CD4-positive, alpha-beta T cell (primary cell): ENCODE results near the gene SLC34A1. TPM values are rescaled to one million over a fixed set of nuclear protein-coding genes. Genes with fewer than 3 reads are reported as not detected.

ENCODE experiments used
- ATAC-seq: fragments of 200-7000 bp; cut with Tn5 transposase; one replicate; pipeline ENCODE4 v1.10.0; 2022; ENCODE audit warnings: mild to moderate bottlenecking; ENCODE audit not compliant: poor library complexity
- CTCF ChIA-PET: fragments of 350-600 bp; sonication (Branson Sonifier 250); formaldehyde crosslinking; loops from one replicate; lab custom pipeline; 2021; ENCODE audit warnings: antibody characterized with exemption, inconsistent platforms; lab: Charles Lee
- POLR2A ChIA-PET: fragments of 350-600 bp; sonication (Branson Sonifier 250); formaldehyde crosslinking; loops from one replicate; lab custom pipeline; 2021; ENCODE audit warnings: antibody characterized with exemption, inconsistent platforms; lab: Charles Lee
- DNase-seq, 14 experiments: peaks; one replicate each; pipeline ENCODE4 v3.0.0-alpha.2; 2013 to 2020; ENCODE audit warnings: mixed read lengths in 2 of 14
- H3K27ac ChIP-seq, 2 donors: one replicate each; pipeline versions ENCODE4 v1.5.1 to v1.7.0; 2013; ENCODE audit warnings: low read length in 2 of 2, low read depth in 1 of 2, mild to moderate bottlenecking in 1 of 2
- H3K27me3 ChIP-seq, 2 experiments: 1 replicate in 1 of 2; 2 replicates in 1 of 2; pipeline versions ENCODE4 v1.6.1 to v1.7.0; 2013; ENCODE audit warnings: low read length in 2 of 2, control low read depth in 1 of 2, mild to moderate bottlenecking in 1 of 2, moderate library complexity in 1 of 2; ENCODE audit not compliant: insufficient read depth in 2 of 2, control insufficient read depth in 1 of 2
- H3K36me3 ChIP-seq: one replicate; pipeline ENCODE4 v1.6.1; 2013; ENCODE audit warnings: low read length, control low read depth; ENCODE audit not compliant: insufficient read depth
- H3K4me1 ChIP-seq: one replicate; pipeline ENCODE4 v1.6.1; 2013; ENCODE audit warnings: low read length, control low read depth; ENCODE audit not compliant: insufficient read depth
- H3K4me3 ChIP-seq: one replicate; pipeline ENCODE4 v1.5.1; 2013; ENCODE audit warnings: mild to moderate bottlenecking, low read length, moderate library complexity
- H3K9me3 ChIP-seq, 2 experiments: 1 replicate in 1 of 2; 2 replicates in 1 of 2; pipeline versions ENCODE4 v1.6.1 to v1.7.0; 2013; ENCODE audit warnings: low read length in 2 of 2, mild to moderate bottlenecking in 2 of 2, control low read depth in 1 of 2, moderate library complexity in 1 of 2; ENCODE audit not compliant: control insufficient read depth in 1 of 2, insufficient read depth in 1 of 2
- H3K27ac Mint-ChIP-seq: one replicate; pipeline ENCODE4 v1.8.0; 2020; ENCODE audit warnings: mixed read lengths
- H3K27me3 Mint-ChIP-seq: one replicate; pipeline ENCODE4 v1.8.0; 2021; ENCODE audit warnings: mixed read lengths
- H3K36me3 Mint-ChIP-seq: one replicate; pipeline ENCODE4 v1.8.0; 2021; ENCODE audit warnings: low read depth, mixed read lengths
- H3K4me1 Mint-ChIP-seq: one replicate; pipeline ENCODE4 v1.8.0; 2021; ENCODE audit warnings: low read depth, mixed read lengths
- H3K4me3 Mint-ChIP-seq: one replicate; pipeline ENCODE4 v1.8.0; 2020; ENCODE audit warnings: mild to moderate bottlenecking, mixed read lengths
- H3K9me3 Mint-ChIP-seq: one replicate; pipeline ENCODE4 v1.8.0; 2020; ENCODE audit warnings: mixed read lengths
- intact Hi-C, 2 experiments: fragments of 100-400 bp; cut with DNase I in 1 of 2; cut with micrococcal nuclease in 1 of 2; formaldehyde crosslinking; loops; one replicate each; pipeline versions ENCODE4 v1.15.1 to v1.9.0; 2023 to 2025; cut with DNase I, micrococcal nuclease
- total RNA-seq, 174 experiments: library from RNA in 2 of 174; stranded (reverse) in 2 of 174; gene quantifications; one replicate each; pipeline ENCODE4 v1.2.3 and lab custom pipeline; 2021 to 2026
- TF ChIP-seq, protein P1 (sequence below): fragments of 200-600 bp; IDR thresholded peaks from one replicate; pipeline ENCODE4 v1.8.0; 2022; ENCODE audit warnings: antibody characterized with exemption, mild to moderate bottlenecking

Gene SLC34A1
- total RNA-seq, 2 experiments from 2014 or later: not detected

DNA sequence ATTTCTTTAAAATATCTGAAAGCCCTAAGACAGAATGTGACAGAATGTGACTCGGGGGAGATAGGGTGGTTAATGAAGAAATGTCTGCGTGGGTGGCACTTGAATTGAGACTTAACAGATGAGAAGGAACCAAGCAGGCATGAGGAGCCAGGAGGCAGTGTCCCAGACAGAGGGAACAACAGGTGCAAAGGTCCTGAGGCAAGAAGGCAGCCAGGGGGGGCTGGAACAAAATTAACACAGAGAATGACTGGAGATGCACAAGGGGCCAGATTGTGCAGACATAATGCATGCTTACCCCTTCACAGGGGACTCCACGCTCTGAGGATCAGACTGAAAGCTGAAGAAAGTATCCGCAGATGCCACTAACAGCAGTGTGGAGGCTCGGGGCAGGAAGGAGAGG, 34.5 kb upstream of the SLC34A1 start:
- Histone ChIP-seq H3K4me1 (peaks cover 46% of the 10 kb centered on the region), H3K27me3 (no peaks in the 10 kb centered on the region), H3K9me3 (no peaks in the 10 kb centered on the region), H3K36me3 (peaks cover 32% of the 10 kb centered on the region), H3K27ac (no peak overlapping the region), H3K4me3 (no peak overlapping the region)
- no peaks in the 10 kb centered on the region for H3K9me3 Mint-ChIP-seq
- no peaks in the 10 kb centered on the region for H3K27me3 Mint-ChIP-seq
- H3K4me1 Mint-ChIP-seq: peaks cover 60% of the 10 kb centered on the region
- H3K27ac Mint-ChIP-seq: peak overlapping the region; percentile 98
- ChIA-PET CTCF (interaction anchor here (1.2 to 1.6 kb wide), 2 partner anchors 31 to 41 kb away, joined by 4 to 5 read pairs; no protein-coding TSS in a partner anchor), POLR2A (no interaction called here)
- DNase-seq (no peak), ATAC-seq (no peak)
- peak overlapping the region; percentile 95 for H3K4me3 Mint-ChIP-seq
- H3K36me3 Mint-ChIP-seq: peaks cover 50% of the 10 kb centered on the region
- TF ChIP-seq, protein P1, sequence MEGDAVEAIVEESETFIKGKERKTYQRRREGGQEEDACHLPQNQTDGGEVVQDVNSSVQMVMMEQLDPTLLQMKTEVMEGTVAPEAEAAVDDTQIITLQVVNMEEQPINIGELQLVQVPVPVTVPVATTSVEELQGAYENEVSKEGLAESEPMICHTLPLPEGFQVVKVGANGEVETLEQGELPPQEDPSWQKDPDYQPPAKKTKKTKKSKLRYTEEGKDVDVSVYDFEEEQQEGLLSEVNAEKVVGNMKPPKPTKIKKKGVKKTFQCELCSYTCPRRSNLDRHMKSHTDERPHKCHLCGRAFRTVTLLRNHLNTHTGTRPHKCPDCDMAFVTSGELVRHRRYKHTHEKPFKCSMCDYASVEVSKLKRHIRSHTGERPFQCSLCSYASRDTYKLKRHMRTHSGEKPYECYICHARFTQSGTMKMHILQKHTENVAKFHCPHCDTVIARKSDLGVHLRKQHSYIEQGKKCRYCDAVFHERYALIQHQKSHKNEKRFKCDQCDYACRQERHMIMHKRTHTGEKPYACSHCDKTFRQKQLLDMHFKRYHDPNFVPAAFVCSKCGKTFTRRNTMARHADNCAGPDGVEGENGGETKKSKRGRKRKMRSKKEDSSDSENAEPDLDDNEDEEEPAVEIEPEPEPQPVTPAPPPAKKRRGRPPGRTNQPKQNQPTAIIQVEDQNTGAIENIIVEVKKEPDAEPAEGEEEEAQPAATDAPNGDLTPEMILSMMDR: no peak
- intact Hi-C loops: loop anchor here in 1 of 2 experiments (5.0 to 10.0 kb wide), 3 partner anchors 217 to 965 kb away; partner anchors contain the start of genes HIGD2A, NHP2, NOP16 and NSD1

DNA sequence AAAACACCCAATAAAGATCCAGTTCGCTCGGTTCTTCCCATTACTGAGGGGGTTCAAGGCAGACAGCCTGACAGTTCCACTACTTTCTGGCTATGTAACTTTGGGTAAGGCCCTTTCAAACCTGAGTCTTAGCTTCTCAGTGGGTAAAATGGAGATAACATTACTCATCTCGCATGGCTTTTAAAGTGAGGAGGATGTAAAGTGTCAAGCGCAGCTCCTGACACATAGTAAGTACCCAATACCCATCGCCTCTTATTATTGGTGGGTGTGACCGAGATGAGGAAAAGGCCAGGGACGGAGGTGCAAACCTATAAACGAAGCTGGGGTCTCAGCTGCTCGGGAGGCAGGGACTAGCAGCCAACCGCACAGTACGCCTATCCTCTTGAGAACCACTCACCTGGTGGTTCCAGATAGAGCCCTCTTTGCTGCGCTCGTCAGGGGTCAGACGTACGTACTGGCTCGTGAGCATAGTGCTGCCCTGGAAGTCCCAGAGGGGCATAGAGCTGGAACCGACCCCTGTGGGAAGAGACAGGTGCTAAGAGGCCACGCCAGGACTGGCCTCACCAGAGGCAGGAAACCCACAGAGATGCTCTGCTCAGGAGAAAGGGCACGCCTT, 33.4 kb upstream of the SLC34A1 start:
- Mint-ChIP-seq H3K36me3 (peaks cover 46% of the 10 kb centered on the region), H3K27ac (peak overlapping the region; percentile 98), H3K27me3 (no peaks in the 10 kb centered on the region), H3K4me3 (peak overlapping the region; percentile 95), H3K4me1 (peaks cover 71% of the 10 kb centered on the region), H3K9me3 (no peaks in the 10 kb centered on the region)
- ATAC-seq: no peak
- peak overlapping the region; percentile 95 for H3K4me3 ChIP-seq
- CTCF ChIA-PET: interaction anchor here (1.0 to 2.0 kb wide), 6 partner anchors 18 to 103 kb away, joined by 3 to 13 read pairs (median 5); no protein-coding TSS in a partner anchor
- intact Hi-C loops: loop anchor here in 1 of 2 experiments (1.0 to 10.0 kb wide), 4 partner anchors 219 to 966 kb away; partner anchors contain the start of genes B4GALT7, HIGD2A, NHP2 and NOP16
- H3K4me1 ChIP-seq: peaks cover 57% of the 10 kb centered on the region
- no peaks in the 10 kb centered on the region for H3K9me3 ChIP-seq
- peaks cover 31% of the 10 kb centered on the region for H3K36me3 ChIP-seq
- H3K27me3 ChIP-seq: no peaks in the 10 kb centered on the region
- peak overlapping the region; percentile 85 to 95 for H3K27ac ChIP-seq
- POLR2A ChIA-PET: interaction anchor here (1.0 to 2.5 kb wide), 16 partner anchors 9 to 242 kb away, joined by 3 to 17 read pairs (median 8); partner anchors contain the start of genes GRK6, PRELID1, RAB24 and TMED9
- TF ChIP-seq, protein P1: no peak
- DNase-seq: no peak

DNA sequence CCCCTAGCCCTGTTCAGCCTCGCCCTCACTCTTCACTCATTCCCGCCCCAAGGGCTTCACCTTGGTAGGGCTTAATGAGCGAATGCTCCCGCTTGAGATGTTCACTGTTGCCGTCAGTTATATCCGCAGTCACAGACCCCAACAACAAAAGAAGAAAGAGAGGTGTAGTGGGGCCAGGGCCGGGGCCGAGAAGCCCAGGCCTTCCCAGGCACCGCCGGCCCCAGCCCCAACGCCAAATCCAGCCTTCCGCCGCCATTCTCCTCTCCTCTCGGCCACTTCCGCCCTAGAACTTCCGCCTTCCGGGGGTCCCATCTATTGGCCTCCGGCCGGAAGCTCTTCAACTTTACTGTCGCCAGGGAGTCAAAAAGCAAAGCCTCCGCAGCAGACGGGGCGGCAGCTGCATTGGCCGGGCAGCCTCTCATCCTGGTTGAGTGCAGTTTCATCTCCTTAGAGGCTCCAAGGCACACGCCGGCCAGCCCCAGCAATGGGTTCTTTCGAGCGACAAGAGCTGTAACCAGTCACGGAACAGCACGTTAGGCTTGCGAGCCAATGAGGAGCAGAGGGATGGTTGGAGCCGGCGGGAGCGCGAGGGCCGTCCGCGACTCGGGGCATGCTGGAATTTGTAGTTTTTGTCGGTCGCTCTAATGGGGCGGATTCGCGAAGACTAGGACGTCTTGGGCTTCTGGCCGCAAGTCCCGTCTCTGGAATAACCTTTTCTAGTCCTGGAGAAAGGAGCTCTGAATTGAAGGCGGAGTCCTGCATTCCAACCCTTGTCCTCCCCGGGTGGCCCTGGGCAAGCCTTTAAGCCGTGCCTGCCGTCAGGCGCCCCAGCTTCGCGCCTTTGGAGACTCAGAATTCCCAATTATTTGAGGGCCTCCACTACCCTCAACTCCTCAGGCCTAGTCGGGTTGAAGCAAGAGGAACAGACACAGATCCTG, 32.6 kb upstream of the SLC34A1 start, which contains the start of gene LMAN2:
LMAN2 (minus strand) TSS at position 277 of the 938 bp plus-strand sequence; CDS start at position 256, 21 bp downstream.
- no peaks in the 10 kb centered on the region for H3K27me3 ChIP-seq
- intact Hi-C loops: loop anchor here in 1 of 2 experiments (1.0 to 10.0 kb wide), 4 partner anchors 219 to 967 kb away; partner anchors contain the start of genes B4GALT7, HIGD2A, NHP2 and NOP16
- ChIA-PET POLR2A (interaction anchor here (0.8 to 2.5 kb wide), 21 partner anchors 8 to 814 kb away, joined by 3 to 17 read pairs (median 5); partner anchors contain the start of genes GRK6, PRELID1, RAB24 and RNF44), CTCF (interaction anchor here (1.0 to 2.0 kb wide), 9 partner anchors 17 to 106 kb away, joined by 3 to 13 read pairs (median 5); no protein-coding TSS in a partner anchor)
- peak within 1 kb of the TSS; percentile 95 for H3K4me3 ChIP-seq
- H3K4me1 ChIP-seq: peaks cover 63% of the 10 kb centered on the region
- H3K27ac ChIP-seq: peak within 1 kb of the TSS; percentile 85 to 95
- Mint-ChIP-seq H3K9me3 (no peaks in the 10 kb centered on the region), H3K36me3 (peaks cover 38% of the 10 kb centered on the region), H3K4me3 (peak within 1 kb of the TSS; percentile 95), H3K27me3 (no peaks in the 10 kb centered on the region), H3K27ac (peak within 1 kb of the TSS; percentile 98), H3K4me1 (peaks cover 71% of the 10 kb centered on the region)
- TF ChIP-seq, protein P1: no peak
- DNase-seq: peak; percentile 83 to 96 (median 86)
- H3K9me3 ChIP-seq: no peaks in the 10 kb centered on the region
- peak; percentile 99 for ATAC-seq
- H3K36me3 ChIP-seq: peaks cover 28% of the 10 kb centered on the region
